Measurements from ENCODE around the gene RNASE7.

- TF ChIP-seq, protein P1, sequence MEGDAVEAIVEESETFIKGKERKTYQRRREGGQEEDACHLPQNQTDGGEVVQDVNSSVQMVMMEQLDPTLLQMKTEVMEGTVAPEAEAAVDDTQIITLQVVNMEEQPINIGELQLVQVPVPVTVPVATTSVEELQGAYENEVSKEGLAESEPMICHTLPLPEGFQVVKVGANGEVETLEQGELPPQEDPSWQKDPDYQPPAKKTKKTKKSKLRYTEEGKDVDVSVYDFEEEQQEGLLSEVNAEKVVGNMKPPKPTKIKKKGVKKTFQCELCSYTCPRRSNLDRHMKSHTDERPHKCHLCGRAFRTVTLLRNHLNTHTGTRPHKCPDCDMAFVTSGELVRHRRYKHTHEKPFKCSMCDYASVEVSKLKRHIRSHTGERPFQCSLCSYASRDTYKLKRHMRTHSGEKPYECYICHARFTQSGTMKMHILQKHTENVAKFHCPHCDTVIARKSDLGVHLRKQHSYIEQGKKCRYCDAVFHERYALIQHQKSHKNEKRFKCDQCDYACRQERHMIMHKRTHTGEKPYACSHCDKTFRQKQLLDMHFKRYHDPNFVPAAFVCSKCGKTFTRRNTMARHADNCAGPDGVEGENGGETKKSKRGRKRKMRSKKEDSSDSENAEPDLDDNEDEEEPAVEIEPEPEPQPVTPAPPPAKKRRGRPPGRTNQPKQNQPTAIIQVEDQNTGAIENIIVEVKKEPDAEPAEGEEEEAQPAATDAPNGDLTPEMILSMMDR (IDR thresholded peaks at IDR 0.05; ENCODE audit: insufficient read depth, low read length, poor library complexity, severe bottlenecking), result no peak
- TF ChIP-seq EZH2phosphoT487 (conservative IDR thresholded peaks at IDR 0.05; ENCODE audit: low read length), result no peak
Measured at GRCh38 chr14:20996521-20996920, 45.6 kb upstream of the RNASE7 start.
